Measurements from ENCODE around the gene MARCHF2. TPM values are rescaled to one million over a fixed set of nuclear protein-coding genes. Genes with fewer than 3 reads are reported as not detected.

Gene MARCHF2
- total RNA-seq, 1 donor from 2014 or later: 44.6 TPM

DNA sequence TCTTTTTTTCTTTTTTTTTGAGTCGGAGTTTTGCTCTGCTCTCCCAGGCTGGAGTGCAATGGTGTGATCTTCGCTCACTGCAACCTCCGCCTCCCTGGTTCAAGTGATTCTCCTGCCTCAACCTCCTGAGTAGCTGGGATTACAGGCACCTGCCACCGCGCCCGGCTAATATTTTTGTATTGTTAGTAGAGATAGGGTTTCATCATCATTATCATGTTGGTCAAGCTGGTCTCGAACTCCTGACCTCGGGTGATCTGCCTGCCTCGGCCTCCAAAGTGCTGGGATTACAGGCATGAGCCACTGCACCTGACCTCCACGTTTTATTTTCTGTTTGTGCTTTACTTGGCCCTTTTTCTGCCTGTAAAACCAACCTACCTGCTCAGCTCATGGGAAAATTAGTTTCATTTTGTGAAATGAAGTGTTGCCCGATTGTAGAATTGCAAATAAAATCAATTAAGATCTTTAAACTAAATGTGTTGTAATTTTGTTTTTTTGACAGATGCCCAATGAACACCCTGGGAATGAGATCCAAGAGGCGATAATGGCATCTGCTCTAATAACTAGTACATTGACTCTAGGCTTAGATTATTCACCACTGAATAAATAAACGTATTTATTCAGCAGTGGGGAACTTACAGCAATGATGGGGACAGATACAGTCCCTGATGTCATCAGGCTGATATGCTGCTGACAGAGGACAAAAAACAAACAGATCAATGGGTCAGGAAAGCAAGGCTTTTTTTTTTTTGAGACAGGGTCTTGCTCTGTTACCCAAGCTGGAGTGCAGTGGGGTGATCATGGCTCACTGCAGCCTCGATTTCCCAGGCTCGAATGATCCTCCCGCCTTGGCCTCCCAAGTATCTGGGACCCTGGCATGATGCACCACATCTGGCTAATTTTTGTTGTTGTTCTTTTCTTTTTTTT lies 25.2 kb upstream of the MARCHF2 start:
- ATAC-seq (peak; percentile 23), DNase-seq (ENCODE audit: low spot score) (peak; percentile 68)

DNA sequence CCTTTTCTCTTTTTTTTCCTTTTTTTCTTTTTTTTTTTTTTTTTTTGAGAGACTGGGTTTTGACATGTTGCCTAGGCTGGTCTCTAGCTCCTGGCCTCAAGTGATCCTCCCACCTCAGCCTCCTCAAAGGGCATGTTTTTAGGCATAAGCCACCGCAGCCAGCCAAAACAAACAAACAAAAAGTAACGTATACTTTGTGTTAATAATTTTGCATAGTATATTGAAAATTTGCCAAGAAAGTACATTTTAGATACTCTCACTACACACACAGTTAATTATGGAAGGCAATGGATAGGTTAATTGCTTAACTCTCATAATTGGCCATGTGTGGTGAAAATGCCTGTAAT lies 24.5 kb upstream of the MARCHF2 start:
- ATAC-seq: no peak
- no peak for DNase-seq (ENCODE audit: low spot score)

DNA sequence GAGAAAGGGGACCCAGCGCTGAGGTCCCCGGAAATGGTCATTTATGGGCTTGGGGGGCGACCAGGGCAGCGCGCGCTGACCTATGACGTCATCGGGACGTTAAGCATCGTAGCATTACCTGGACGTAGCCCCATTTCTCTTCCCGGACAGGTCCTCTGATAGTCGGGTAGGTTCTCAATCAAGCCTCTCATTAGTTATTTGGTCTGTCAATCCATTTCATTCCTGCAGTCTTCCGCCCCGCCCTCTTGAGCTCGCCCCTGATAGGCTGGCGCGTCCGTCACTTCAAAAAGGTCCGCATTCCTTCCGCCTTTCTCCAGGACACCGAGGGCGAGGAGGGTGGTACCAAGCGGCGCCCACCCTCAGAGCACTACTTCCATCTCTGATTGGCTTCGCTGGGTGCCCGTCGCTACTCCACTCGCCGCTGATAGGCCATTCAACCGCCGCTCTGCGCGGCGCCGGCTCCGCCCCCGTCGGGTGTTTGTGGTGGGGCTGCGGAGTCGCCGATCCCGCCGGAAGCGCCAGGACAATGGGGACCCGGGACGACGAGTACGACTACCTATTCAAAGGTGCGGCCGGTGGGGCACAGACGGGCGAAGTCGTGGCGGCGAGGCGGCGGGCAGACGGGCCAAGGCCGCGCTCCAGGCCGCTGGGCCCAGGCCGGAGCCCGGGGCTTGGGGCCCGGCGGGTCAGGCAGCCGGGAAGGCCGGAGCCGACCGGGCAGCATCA lies 23.1 kb upstream of the MARCHF2 start, which contains the start of gene RAB11B:
RAB11B (plus strand) TSS at position 470 of the 726 bp plus-strand sequence; CDS start at position 527, 57 bp downstream.
- ATAC-seq (peak; percentile 80), DNase-seq (ENCODE audit: low spot score) (peak; percentile 100)

DNA sequence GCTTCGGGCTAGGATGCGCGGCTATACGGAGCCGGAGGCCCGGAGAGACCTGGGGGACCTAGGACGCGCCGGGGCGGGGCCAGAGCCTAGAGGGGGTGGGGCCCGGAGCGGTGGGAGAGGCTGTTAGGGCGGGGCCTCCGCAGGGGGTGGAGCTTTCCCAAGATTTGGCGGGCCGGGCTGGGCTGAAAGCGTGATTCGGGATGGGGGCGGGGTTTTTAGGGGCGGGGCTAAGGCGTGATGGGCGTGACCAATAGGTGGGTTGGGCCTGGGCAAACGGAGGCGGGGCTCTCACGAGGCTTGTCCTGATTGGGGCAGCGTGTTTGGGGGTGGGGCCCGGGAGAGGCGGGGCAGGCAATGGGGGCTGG lies 22.5 kb upstream of the MARCHF2 start:
- peak; percentile 80 for ATAC-seq

DNA sequence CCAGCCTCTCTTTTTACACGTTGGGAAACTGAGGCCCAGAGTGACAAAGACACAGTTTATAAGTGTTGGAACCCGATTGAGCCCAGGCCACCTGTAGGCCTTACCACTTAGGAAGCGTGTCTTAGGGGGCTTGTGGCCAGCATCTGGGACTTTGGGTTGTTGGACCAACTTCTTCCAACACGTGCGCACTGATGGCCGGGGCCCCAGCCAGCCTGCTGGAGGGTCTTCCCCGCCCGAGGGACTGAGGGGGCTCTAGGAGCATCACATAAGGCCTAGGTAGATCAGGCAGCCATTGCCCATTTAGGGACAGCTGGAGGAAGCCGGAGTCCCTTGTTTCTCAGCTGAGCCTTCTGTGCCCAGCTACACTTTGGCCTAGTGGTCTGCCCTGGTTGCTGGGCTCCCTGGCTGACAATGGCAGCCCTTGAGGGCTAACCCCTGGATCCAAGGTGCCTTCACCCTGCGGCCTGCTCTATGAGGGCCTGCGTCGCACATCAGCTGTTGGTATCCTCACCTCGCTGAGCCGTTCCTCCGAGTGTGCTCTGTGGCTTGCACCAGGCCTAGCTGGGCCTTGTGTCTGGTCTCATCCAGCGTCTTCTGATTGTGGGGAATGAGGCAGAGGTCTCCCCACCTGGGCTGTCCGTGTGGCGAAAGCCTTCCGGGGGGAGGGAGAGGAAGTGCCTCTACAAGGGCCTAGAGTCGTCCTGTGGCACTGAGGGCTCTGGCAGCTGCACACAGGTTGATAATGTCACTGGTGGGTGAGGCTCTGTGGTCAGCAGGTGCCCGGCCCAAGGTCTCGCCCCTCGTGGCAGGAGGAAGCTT lies 21.7 kb upstream of the MARCHF2 start:
- ATAC-seq: no peak
- DNase-seq (ENCODE audit: low spot score): no peak

More for the DNA sequence above, 22.5 kb upstream of the MARCHF2 start:
- peak; percentile 98 for DNase-seq (ENCODE audit: low spot score)

DNA sequence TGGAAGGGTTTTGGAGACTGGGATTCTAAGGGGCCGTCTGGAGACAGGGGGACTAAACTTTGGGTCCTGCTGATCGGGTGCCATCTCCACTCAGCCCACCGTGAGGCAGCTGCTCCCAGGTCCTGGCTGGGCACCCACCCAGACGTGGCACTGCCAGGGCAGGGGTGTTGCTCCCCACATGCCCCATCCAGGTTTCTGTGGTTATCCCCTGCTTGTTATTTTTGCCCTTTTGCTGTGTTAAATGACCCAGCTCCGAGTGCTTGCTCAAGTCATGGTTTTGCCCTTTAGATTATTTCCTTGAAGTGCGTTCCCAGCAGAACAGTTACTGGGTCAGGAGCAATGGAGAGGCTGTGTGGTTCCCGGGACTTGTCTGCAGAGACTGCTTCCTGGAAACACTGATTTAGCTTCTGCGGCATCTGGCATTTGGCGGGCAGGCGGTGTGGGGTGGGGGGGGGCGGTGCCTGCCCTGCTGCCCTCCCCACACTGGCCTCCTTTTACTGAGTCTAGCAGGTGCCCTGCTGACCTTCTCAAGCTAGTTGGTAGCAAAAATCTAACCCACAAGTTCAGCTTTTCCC lies 21.0 kb upstream of the MARCHF2 start:
- DNase-seq (ENCODE audit: low spot score) (no peak), ATAC-seq (peak; percentile 1)

DNA sequence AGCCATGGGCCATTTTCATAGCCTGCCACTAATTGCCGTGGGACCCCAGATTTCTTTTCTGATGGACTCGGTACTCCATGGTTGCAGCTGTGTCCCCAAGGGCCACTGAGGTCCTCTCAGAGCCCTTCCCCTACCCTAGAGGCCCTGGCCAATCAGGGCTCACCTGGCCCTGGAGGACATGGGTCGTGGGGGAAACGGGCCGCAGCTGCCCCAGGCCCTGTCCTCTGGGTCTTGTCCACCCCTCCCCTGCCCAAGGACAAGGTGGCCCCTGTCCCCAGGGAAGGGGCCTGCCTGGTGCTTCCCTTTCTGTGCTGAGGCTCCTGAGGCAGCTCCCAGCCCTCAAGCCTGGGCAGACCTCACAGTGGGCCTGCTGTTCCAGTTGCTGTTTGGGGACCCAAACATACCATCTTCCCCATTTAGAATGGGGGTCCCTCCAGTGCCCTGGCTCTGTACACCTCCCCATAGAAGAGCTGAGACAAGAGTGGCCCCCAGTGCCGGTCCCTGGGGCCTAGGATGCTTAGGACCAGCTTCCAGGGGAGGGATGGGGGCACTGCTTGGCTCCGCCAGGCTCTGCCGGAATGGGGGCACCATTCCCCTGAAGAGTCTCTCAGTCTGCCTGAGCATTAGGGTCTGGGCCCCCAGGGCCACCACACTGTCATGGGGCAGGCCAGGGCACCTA lies 19.8 kb upstream of the MARCHF2 start:
- ATAC-seq (no peak), DNase-seq (ENCODE audit: low spot score) (no peak)

DNA sequence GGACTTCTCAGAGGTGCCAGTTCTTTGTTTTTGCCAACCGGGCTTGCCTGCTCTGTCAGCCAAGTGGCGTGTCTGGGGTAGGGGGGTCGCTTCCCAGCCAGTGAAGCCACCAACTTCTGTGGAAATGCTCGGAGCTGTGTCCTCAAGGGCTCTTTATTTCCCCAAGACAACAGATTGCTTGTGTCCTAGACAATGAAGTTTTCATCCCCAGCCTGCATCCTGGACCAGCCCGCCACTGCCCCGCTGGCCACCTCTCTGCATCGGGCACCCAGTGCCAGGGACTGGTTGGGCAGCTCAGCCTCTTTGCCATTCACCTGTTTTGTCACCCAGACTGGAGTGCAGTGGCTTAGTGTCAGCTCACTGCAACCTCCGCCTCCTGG lies 19.2 kb upstream of the MARCHF2 start:
- DNase-seq (ENCODE audit: low spot score) (no peak), ATAC-seq (no peak)

DNA sequence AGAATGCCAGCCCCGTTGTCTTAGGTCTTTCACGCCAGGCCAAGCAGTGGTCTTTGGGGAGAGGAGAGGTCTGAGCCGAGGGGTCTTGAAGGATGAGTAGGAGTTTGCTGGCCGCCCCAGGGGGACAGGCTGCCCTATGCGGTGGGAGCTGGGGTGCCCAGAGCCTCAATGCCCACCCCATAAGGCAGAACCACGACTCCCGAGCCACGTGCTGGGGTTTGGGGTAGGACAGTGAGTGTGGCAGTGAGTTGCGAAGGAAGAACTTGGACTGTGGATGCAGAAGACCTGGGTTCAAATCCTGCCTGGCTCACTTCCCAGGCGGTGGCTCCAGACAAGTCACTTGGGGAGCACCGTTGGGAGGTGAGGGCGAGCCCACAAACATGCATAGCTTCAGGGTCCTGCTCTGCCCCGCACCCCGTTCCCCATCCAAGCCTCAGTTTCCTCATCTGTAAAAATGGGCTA lies 17.5 kb upstream of the MARCHF2 start:
- ATAC-seq: no peak
- no peak for DNase-seq (ENCODE audit: low spot score)

DNA sequence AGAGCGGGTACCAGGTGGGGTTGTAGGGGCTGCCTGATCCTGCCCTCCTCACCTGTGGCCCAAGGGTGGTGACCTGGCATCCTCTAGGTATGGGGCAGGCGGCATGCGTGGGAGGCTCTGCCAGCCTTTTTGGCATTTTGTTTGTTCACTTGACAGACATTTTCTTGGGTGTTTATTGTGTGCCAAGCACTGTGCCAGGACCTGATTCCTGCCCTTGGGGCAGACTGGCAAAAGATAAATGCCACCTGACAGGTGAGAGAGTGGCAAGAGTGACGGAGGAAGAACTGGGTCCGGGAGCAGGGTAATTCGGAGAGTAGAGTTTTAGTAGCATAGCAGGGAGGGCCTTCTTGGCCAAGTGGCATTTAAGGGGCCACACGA lies 16.9 kb upstream of the MARCHF2 start:
- DNase-seq (ENCODE audit: low spot score) (no peak), ATAC-seq (no peak)

DNA sequence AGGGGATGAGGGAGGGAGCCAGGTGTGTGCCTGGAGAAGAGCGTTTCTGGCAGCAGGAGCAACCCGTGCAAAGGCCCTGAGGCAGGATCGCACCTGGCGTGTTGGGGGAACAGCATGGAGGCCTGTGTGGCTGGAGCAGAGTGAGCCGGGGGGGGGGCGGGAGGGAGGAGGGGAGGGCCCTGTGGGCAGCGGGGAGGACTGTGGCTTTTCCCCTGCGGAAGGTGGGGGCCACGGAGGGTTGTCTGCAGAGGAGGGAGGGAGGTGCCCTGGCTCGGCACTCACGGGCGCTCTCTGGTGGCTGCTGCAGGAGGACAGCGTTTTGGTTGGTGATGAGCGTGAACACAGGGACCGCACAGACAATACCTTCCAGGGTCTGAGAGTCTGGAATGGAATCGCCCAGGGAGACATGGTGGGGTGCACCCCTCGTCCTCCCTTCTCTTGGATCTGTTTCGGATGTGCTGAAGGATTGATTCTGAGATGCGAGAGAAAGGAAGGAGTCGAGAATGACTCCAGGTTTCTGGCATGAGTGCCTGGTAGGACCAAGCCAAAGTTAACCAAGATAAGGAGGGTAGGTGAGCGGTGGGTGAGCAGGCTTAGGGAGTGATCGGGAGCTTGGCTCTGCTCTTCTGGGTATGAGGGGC lies 16.4 kb upstream of the MARCHF2 start:
- DNase-seq (ENCODE audit: low spot score) (no peak), ATAC-seq (peak; percentile 45)

DNA sequence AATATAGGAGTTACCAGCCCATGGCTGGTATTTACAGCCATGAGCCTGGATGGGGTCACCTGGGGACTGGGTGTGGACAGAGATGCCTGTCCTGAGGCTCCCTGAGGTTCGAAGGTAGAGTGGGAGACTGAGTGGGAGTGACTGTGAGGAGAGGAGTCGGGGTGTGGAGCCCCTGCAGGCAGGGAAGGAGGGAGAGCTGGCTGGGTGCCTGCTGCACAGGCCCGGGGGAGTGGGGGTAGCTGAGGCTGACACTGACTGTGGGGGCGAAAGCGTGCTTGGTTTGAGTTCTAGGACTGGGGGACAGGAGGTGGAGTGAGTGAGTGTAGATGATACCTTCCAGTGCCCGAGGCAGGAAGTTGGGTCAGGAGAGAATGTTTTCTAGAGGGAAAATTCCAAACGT lies 15.8 kb upstream of the MARCHF2 start:
- no peak for DNase-seq (ENCODE audit: low spot score)
- no peak for ATAC-seq

DNA sequence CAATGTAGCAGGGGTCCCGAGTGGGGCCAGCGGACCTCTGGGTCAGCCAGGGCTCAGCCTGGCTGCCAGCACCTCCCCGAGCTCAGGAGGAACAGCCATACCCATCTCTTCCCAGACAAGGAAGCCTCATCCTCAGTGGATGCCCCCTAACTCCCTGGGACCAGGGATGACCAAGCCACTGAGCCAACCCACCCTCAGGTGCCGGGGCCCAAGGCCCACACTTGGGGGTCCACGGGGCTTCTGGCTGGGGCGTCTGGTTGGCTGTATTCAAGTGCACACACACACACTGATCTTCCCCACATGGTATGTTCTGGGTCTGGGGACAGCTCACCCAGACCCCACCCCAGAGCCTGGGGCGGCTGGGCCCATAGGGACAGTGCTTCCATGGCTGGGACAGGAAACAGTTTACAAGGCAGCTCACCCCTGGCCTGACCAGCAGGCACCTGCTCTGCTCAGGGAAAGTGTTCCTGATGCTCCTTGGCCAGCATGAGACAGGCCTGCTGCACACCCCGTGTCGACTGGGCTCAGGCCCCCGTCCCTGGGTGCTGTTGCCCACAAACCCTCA lies 15.3 kb upstream of the MARCHF2 start:
- ATAC-seq: no peak
- no peak for DNase-seq (ENCODE audit: low spot score)

DNA sequence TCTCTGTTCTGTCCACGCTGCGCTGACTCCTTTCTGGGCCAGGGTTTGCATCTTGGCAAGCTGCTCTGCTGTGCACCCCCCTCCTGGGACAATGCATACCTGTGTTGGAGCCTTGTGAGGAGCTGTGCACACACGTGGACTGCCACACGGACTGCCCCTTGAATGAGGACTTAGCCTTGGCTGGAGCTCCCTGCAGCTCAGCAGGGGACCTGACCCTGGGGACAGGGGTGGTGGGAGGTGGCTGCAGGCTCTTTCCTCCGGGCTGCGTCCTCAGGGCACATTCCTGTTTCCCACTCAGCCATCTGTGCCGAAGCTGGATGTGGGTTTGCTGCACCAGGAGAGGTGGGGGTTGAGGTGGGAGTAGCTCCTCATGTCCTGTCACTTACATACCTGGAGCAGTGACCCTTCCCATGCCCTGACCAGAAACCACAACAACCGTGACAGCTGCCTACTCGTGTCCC lies 14.8 kb upstream of the MARCHF2 start:
- no peak for ATAC-seq
- DNase-seq (ENCODE audit: low spot score): no peak

DNA sequence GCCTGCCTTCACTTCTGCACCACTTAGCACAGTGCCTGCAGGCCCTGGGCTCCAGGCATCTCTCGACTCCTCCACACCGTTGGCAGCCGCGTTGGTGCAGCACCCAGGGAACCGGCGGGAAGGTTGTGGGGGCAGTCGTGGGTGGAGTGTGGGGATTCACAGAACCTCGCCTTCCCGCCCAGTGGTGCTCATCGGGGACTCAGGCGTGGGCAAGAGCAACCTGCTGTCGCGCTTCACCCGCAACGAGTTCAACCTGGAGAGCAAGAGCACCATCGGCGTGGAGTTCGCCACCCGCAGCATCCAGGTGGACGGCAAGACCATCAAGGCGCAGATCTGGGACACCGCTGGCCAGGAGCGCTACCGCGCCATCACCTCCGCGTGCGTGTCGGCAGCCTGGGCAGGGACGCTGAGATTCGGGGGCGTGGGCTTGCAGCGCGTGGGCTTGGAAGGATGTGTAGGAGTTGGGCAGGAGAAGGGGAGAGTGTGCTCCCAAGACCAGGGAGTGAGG lies 13.4 kb upstream of the MARCHF2 start:
- DNase-seq (ENCODE audit: low spot score) (no peak), ATAC-seq (no peak)

DNA sequence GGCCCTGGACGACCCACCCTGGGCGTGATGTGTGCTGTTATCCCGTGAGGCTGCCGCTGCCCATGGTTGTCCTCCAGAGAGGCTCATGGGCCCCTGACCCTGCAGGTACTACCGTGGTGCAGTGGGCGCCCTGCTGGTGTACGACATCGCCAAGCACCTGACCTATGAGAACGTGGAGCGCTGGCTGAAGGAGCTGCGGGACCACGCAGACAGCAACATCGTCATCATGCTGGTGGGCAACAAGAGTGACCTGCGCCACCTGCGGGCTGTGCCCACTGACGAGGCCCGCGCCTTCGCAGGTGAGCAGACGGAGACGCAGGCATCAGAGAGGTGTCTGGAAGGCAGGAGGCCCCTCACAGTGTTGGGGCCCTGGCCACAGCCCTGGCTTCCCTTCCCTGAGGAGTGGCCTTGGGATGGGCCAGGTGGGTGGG lies 11.1 kb upstream of the MARCHF2 start:
- no peak for ATAC-seq
- no peak for DNase-seq (ENCODE audit: low spot score)

DNA sequence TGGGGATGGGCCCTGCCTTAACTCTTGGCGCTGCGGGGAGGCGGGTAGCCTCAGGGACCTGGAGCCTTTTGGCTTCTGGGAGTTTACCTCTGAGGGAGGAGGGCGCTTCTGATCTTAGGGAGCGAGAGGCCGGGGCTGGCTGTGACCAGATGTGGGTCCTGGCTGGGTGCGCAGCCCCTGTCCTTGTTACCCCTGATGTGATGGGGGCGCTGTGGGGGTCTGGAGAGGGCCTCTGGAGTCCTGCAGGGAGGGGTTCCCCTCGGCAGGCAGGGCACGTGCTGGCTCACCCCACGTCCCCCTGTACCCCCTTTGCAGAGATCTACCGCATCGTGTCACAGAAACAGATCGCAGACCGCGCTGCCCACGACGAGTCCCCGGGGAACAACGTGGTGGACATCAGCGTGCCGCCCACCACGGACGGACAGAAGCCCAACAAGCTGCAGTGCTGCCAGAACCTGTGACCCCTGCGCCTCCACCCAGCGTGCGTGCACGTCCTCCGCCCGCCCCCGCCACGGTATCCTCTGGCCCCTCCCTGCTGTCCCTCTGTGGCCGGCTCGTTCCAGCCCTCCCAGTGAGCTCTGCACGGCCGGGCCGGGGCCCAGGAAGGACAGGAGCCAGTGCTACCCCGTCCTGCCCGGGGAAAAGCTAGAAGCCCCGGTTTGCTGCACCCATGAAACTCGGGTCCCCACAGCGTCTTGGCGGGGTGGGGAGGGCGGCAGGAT lies 9.8 kb upstream of the MARCHF2 start:
- ATAC-seq (no peak), DNase-seq (ENCODE audit: low spot score) (no peak)

DNA sequence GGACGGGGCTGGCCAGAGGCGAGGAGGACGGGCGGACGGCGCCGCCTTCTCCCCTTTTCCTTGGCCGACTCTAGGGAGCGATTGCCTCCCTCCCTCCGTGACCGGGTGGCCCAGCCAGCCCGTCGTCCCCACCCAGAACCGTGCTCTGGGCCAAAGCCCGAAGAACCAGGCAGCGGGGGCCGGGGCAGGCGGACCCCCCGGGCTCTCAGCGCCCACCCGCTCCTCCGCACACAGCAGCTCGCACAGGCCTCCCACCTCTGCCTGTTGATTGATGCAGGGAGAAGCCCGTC lies 9.3 kb upstream of the MARCHF2 start:
- DNase-seq (ENCODE audit: low spot score): no peak
- no peak for ATAC-seq

Measured in left lobe of liver (tissue), 2 donors.